ENCODE data around the gene SLC37A1.

GRCh38 chr21:42515708-42516502 is 2.3 kb downstream of the SLC37A1 start:
- TF ChIP-seq, protein P1, sequence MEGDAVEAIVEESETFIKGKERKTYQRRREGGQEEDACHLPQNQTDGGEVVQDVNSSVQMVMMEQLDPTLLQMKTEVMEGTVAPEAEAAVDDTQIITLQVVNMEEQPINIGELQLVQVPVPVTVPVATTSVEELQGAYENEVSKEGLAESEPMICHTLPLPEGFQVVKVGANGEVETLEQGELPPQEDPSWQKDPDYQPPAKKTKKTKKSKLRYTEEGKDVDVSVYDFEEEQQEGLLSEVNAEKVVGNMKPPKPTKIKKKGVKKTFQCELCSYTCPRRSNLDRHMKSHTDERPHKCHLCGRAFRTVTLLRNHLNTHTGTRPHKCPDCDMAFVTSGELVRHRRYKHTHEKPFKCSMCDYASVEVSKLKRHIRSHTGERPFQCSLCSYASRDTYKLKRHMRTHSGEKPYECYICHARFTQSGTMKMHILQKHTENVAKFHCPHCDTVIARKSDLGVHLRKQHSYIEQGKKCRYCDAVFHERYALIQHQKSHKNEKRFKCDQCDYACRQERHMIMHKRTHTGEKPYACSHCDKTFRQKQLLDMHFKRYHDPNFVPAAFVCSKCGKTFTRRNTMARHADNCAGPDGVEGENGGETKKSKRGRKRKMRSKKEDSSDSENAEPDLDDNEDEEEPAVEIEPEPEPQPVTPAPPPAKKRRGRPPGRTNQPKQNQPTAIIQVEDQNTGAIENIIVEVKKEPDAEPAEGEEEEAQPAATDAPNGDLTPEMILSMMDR (IDR thresholded peaks at IDR 0.05; ENCODE audit: insufficient read depth, low read length, poor library complexity, severe bottlenecking), result no peak
- no peak for TF ChIP-seq EZH2phosphoT487 (conservative IDR thresholded peaks at IDR 0.05; ENCODE audit: low read length)
